HG02678 (cell line): ENCODE data around the gene DDX23.
A peak's percentile ranks its signal among the peaks of the same experiment; 100 is the strongest.

Experiments used
- ATAC-seq: cut with Tn5 transposase; IDR thresholded peaks from one replicate; pipeline ENCODE4 v1.9.1; 2021; ENCODE audit warnings: mild to moderate bottlenecking, moderate library complexity; ENCODE audit not compliant: unreplicated experiment

Gene DDX23

GRCh38 chr12:48824905-48825304, 27.1 kb downstream of the DDX23 start:
- ATAC-seq = no peak

GRCh38 chr12:48824112-48824511, 27.9 kb downstream of the DDX23 start:
- ATAC-seq = no peak

- ATAC-seq = no peak
These were observed 28.7 kb downstream of the DDX23 start for GRCh38 chr12:48823281-48823680.

GRCh38 chr12:48822711-48823110, 29.3 kb downstream of the DDX23 start:
- no peak for ATAC-seq

GRCh38 chr12:48822139-48822538, 29.8 kb downstream of the DDX23 start:
- no peak for ATAC-seq

GRCh38 chr12:48819986-48820725, 31.8 kb downstream of the DDX23 start:
- ATAC-seq = no peak

GRCh38 chr12:48818831-48819590, 33.0 kb downstream of the DDX23 start:
- no peak for ATAC-seq

GRCh38 chr12:48817873-48818830, 33.8 kb downstream of the DDX23 start, which contains the start of gene CACNB3:
TSS of gene CACNB3 (plus strand) at chr12:48818496. CDS start at chr12:48818930, 434 bp downstream.
- ATAC-seq = no peak

GRCh38 chr12:48816143-48816854, 35.7 kb downstream of the DDX23 start:
- no peak for ATAC-seq

GRCh38 chr12:48815126-48816110, 36.5 kb downstream of the DDX23 start:
- peak; percentile 29 for ATAC-seq

- ATAC-seq = peak; percentile 82
These were observed 37.5 kb downstream of the DDX23 start for GRCh38 chr12:48814262-48815125.

- no peak for ATAC-seq
These were observed 38.3 kb downstream of the DDX23 start for GRCh38 chr12:48813465-48814261.

GRCh38 chr12:48812389-48812788, 39.6 kb downstream of the DDX23 start:
- ATAC-seq = no peak

- ATAC-seq = no peak
These were observed 40.4 kb downstream of the DDX23 start for GRCh38 chr12:48811437-48812090.

- ATAC-seq = no peak
These were observed 41.0 kb downstream of the DDX23 start for GRCh38 chr12:48810903-48811431.

GRCh38 chr12:48807981-48808380, 44.0 kb downstream of the DDX23 start:
- no peak for ATAC-seq

- no peak for ATAC-seq
These were observed 48.3 kb downstream of the DDX23 start for GRCh38 chr12:48803675-48804074.
